Mucosa of descending colon (tissue), 3 donors: ENCODE data around the gene EOLA1. TPM values are rescaled to one million over a fixed set of nuclear protein-coding genes. Genes with fewer than 3 reads are reported as not detected.
"Not testable (repeated sequence)": the region's sequence is repeated elsewhere in the genome, so short reads cannot be mapped to it uniquely, and the experiment has no call there.

Source experiments
- ATAC-seq: fragments of 200-7000 bp; cut with Tn5 transposase; one replicate; pipeline ENCODE4 v1.9.1; 2020; ENCODE audit warnings: mild to moderate bottlenecking, moderate library complexity
- DNase-seq, 3 donors: peaks; one replicate each; pipeline ENCODE4 v3.0.0-alpha.2; 2020
- H3K36me3 ChIP-seq: fragments of 200-600 bp; one replicate; pipeline ENCODE4 v1.8.0; 2021; ENCODE audit warnings: low read depth, mild to moderate bottlenecking
- H3K4me1 ChIP-seq: fragments of 200-600 bp; one replicate; pipeline ENCODE4 v1.8.0; 2021; ENCODE audit warnings: low read depth, mild to moderate bottlenecking
- H3K4me3 ChIP-seq: fragments of 200-600 bp; one replicate; pipeline ENCODE4 v1.8.0; 2021; ENCODE audit warnings: mild to moderate bottlenecking
- H3K9me3 ChIP-seq: fragments of 200-600 bp; one replicate; pipeline ENCODE4 v1.8.0; 2021; ENCODE audit warnings: mild to moderate bottlenecking
- CTCF ChIP-seq: fragments of 200-600 bp; IDR thresholded peaks from one replicate; pipeline ENCODE4 v1.8.0; 2022; ENCODE audit warnings: antibody characterized with exemption, mild to moderate bottlenecking
- intact Hi-C, 2 donors: fragments of 100-400 bp; cut with DNase I in 1 of 2; cut with micrococcal nuclease in 1 of 2; formaldehyde crosslinking; loops; one replicate each; pipeline versions ENCODE4 v1.11.0 to v1.11.1; 2022; cut with DNase I, micrococcal nuclease
- total RNA-seq, 3 donors: library from RNA; stranded (reverse); fragmentation: NEBNext Ultra II Directional in 2 of 3; extraction: Animal tissue kit (Norgen Biotek cat#: 25700) in 2 of 3; gene quantifications; one replicate each; pipeline versions ENCODE4 v1.2.1 to v1.2.4, GENCODE V29; 2021 to 2023
- donor health status: DM: no; HTN: no; CAD: no; lungs with moderate emphysema.
- donor health status: DM: no; HTN: no; CAD: no.
- donor health status: DM: no; HTN: yes; CAD: no.

The EOLA1 gene
- total RNA-seq, 3 donors from 2014 or later = 29.1 to 36.9 (median 34.0) TPM

- peak; percentile 88 to 94 (median 90) for DNase-seq
- H3K4me3 ChIP-seq = no peak overlapping the region
- no peak for TF ChIP-seq CTCF
- H3K9me3 ChIP-seq = no peaks in the 10 kb centered on the region
- no peaks in the 10 kb centered on the region for H3K4me1 ChIP-seq
- peak; percentile 67 for ATAC-seq
- intact Hi-C loops = no loop called here
- H3K36me3 ChIP-seq = no peaks in the 10 kb centered on the region
Observed at GRCh38 chrX:149539283-149540130, 1.3 kb upstream of the EOLA1 start.

- peak; percentile 76 for ATAC-seq
- no peak for TF ChIP-seq CTCF
- Histone ChIP-seq H3K4me1 (no peaks in the 10 kb centered on the region), H3K36me3 (no peaks in the 10 kb centered on the region), H3K4me3 (peak overlapping the region; percentile 36), H3K9me3 (no peaks in the 10 kb centered on the region)
- peak; percentile 90 to 96 (median 95) for DNase-seq
- intact Hi-C loops = no loop called here
Observed at GRCh38 chrX:149540131-149540620, 636 bp upstream of the EOLA1 start.

GRCh38 chrX:149541521-149542047 is 772 bp downstream of the EOLA1 start:
- DNase-seq (peak in 1 of 3 donors; percentile 11), ATAC-seq (no peak)
- Histone ChIP-seq H3K36me3 (no peaks in the 10 kb centered on the region), H3K9me3 (no peaks in the 10 kb centered on the region), H3K4me3 (peak overlapping the region; percentile 36), H3K4me1 (no peaks in the 10 kb centered on the region)
- no peak for TF ChIP-seq CTCF
- intact Hi-C loops = no loop called here

GRCh38 chrX:149545545-149546543 is 5.0 kb downstream of the EOLA1 start:
- ATAC-seq, H3K4me1 ChIP-seq, intact Hi-C loops, DNase-seq, H3K4me3 ChIP-seq, H3K36me3 ChIP-seq, H3K9me3 ChIP-seq: not testable (repeated sequence)

GRCh38 chrX:149546962-149547361 is 6.2 kb downstream of the EOLA1 start:
- DNase-seq, H3K36me3 ChIP-seq, H3K4me3 ChIP-seq, H3K4me1 ChIP-seq, H3K9me3 ChIP-seq, intact Hi-C loops: not testable (repeated sequence)
- ATAC-seq = peak; percentile 83

GRCh38 chrX:149547782-149548181 is 7.0 kb downstream of the EOLA1 start:
- DNase-seq, H3K36me3 ChIP-seq, intact Hi-C loops, H3K4me3 ChIP-seq, H3K9me3 ChIP-seq, ATAC-seq, H3K4me1 ChIP-seq: not testable (repeated sequence)

GRCh38 chrX:149549701-149550100 is 8.9 kb downstream of the EOLA1 start, which contains the start of gene HSFX3:
HSFX3 (minus strand) TSS chrX:149549924; CDS start chrX:149549852, 72 bp downstream.
- H3K9me3 ChIP-seq, ATAC-seq, DNase-seq, H3K4me3 ChIP-seq, H3K4me1 ChIP-seq, intact Hi-C loops, H3K36me3 ChIP-seq: not testable (repeated sequence)

- intact Hi-C loops, H3K36me3 ChIP-seq, H3K4me3 ChIP-seq, DNase-seq, H3K9me3 ChIP-seq, ATAC-seq, H3K4me1 ChIP-seq: not testable (repeated sequence)
Observed at GRCh38 chrX:149550454-149550853, 9.6 kb downstream of the EOLA1 start.

- DNase-seq, H3K4me3 ChIP-seq, H3K36me3 ChIP-seq, ATAC-seq, intact Hi-C loops, H3K4me1 ChIP-seq, H3K9me3 ChIP-seq: not testable (repeated sequence)
Observed at GRCh38 chrX:149551245-149551938, 10.6 kb downstream of the EOLA1 start.

GRCh38 chrX:149551939-149552248 is 11.1 kb downstream of the EOLA1 start:
- ATAC-seq, DNase-seq, intact Hi-C loops: not testable (repeated sequence)

More at GRCh38 chrX:149551939-149552248, 11.1 kb downstream of the EOLA1 start:
- not testable (repeated sequence) for H3K4me3 ChIP-seq, H3K4me1 ChIP-seq, H3K36me3 ChIP-seq, H3K9me3 ChIP-seq
